Osteoblast (primary cell): ENCODE data around the gene PPP3CA. TPM values are rescaled to one million over a fixed set of nuclear protein-coding genes. Genes with fewer than 3 reads are reported as not detected.
"Not testable (repeated sequence)": the region's sequence is repeated elsewhere in the genome, so short reads cannot be mapped to it uniquely, and the experiment has no call there.

Experiments
- DNase-seq: peaks from one replicate; pipeline ENCODE4 v3.0.0; 2011; ENCODE audit warnings: low spot score, mixed read lengths; ENCODE audit not compliant: insufficient read length; ENCODE audit errors: missing footprints
- H2AFZ ChIP-seq: 2 replicates; pipeline ENCODE4 v1.6.0; 2011; ENCODE audit warnings: mild to moderate bottlenecking, low read length
- H3K27ac ChIP-seq: 2 replicates; pipeline ENCODE4 v1.5.1; 2011; ENCODE audit warnings: mild to moderate bottlenecking, low read depth, low read length, moderate library complexity
- H3K27me3 ChIP-seq: 2 replicates; pipeline ENCODE4 v1.6.0; 2012; ENCODE audit warnings: mild to moderate bottlenecking, control low read depth, inconsistent platforms, low read length, moderate library complexity; ENCODE audit not compliant: insufficient read depth
- H3K36me3 ChIP-seq: 2 replicates; pipeline ENCODE4 v1.5.1; 2011; ENCODE audit warnings: mild to moderate bottlenecking, low read length, control low read depth, moderate library complexity; ENCODE audit not compliant: insufficient read depth
- H3K4me1 ChIP-seq: 2 replicates; pipeline ENCODE4 v1.5.1; 2011; ENCODE audit warnings: mild to moderate bottlenecking, low read length, control low read depth, moderate library complexity; ENCODE audit not compliant: insufficient read depth
- H3K4me2 ChIP-seq: 2 replicates; pipeline ENCODE4 v1.6.0; 2011; ENCODE audit warnings: mild to moderate bottlenecking, low read length; ENCODE audit not compliant: insufficient read depth
- H3K4me3 ChIP-seq: fragments of 200-600 bp; sonication (generic); 3 replicates; pipeline ENCODE4 v1.5.1; 2012; ENCODE audit warnings: mild to moderate bottlenecking, low read length, inconsistent platforms; ENCODE audit not compliant: insufficient read depth
- H3K79me2 ChIP-seq: 2 replicates; pipeline ENCODE4 v1.6.0; 2012; ENCODE audit warnings: mild to moderate bottlenecking, low read length, control low read depth, inconsistent platforms; ENCODE audit not compliant: insufficient read depth
- H3K9me3 ChIP-seq: 2 replicates; pipeline ENCODE4 v1.5.1; 2011; ENCODE audit warnings: low read depth, low read length, control low read depth
- H4K20me1 ChIP-seq: 2 replicates; pipeline ENCODE4 v1.6.0; 2012; ENCODE audit warnings: mild to moderate bottlenecking, low read length, control low read depth; ENCODE audit not compliant: insufficient read depth
- CTCF ChIP-seq: IDR thresholded peaks from 2 replicates; pipeline ENCODE4 v1.5.1; 2011; ENCODE audit warnings: mild to moderate bottlenecking, low read depth, low read length, moderate library complexity; ENCODE audit errors: extremely low read depth
- total RNA-seq: library from RNA; depleted of rRNA; stranded (reverse); fragments of >200 nt; gene quantifications from 2 replicates; pipeline ENCODE4 v1.2.3, GENCODE V29; 2012

PPP3CA gene
- total RNA-seq, 1 donor = 80.0 TPM

GRCh38 chr4:101238706-101239105 is 108.6 kb downstream of the PPP3CA start:
- TF ChIP-seq CTCF = no peak
- no peaks in the 10 kb centered on the region for H3K36me3 ChIP-seq
- no peaks in the 10 kb centered on the region for H3K27me3 ChIP-seq
- peaks cover 22% of the 10 kb centered on the region for H4K20me1 ChIP-seq
- no peak overlapping the region for H3K4me3 ChIP-seq
- peak overlapping the region; percentile 35 for H3K4me2 ChIP-seq
- peaks cover 16% of the 10 kb centered on the region for H3K4me1 ChIP-seq
- peak overlapping the region; percentile 30 for H3K27ac ChIP-seq
- H2AFZ ChIP-seq = no peak overlapping the region
- no peaks in the 10 kb centered on the region for H3K9me3 ChIP-seq
- peaks cover 82% of the 10 kb centered on the region for H3K79me2 ChIP-seq
- no peak for DNase-seq

GRCh38 chr4:101237773-101238172 is 109.6 kb downstream of the PPP3CA start:
- DNase-seq = no peak
- Histone ChIP-seq H3K4me2 (no peak overlapping the region), H3K36me3 (no peaks in the 10 kb centered on the region), H3K27me3 (no peaks in the 10 kb centered on the region), H4K20me1 (peaks cover 17% of the 10 kb centered on the region), H3K27ac (no peak overlapping the region), H3K79me2 (peaks cover 78% of the 10 kb centered on the region), H2AFZ (no peak overlapping the region), H3K9me3 (no peaks in the 10 kb centered on the region), H3K4me1 (peaks cover 20% of the 10 kb centered on the region), H3K4me3 (no peak overlapping the region)
- TF ChIP-seq CTCF = no peak

- TF ChIP-seq CTCF = no peak
- peaks cover 72% of the 10 kb centered on the region for H3K79me2 ChIP-seq
- H3K27ac ChIP-seq = no peak overlapping the region
- H3K4me1 ChIP-seq = peaks cover 36% of the 10 kb centered on the region
- no peaks in the 10 kb centered on the region for H3K36me3 ChIP-seq
- H3K4me2 ChIP-seq = no peak overlapping the region
- H3K9me3 ChIP-seq = no peaks in the 10 kb centered on the region
- peaks cover 15% of the 10 kb centered on the region for H4K20me1 ChIP-seq
- H3K4me3 ChIP-seq = no peak overlapping the region
- H2AFZ ChIP-seq = no peak overlapping the region
- no peak for DNase-seq
- no peaks in the 10 kb centered on the region for H3K27me3 ChIP-seq
Measured at GRCh38 chr4:101236097-101236496, 111.2 kb downstream of the PPP3CA start.

- DNase-seq, H3K9me3 ChIP-seq, H3K27ac ChIP-seq, H2AFZ ChIP-seq, H3K4me2 ChIP-seq, H3K27me3 ChIP-seq, H3K36me3 ChIP-seq, H3K4me3 ChIP-seq: not testable (repeated sequence)
- H3K4me1 ChIP-seq = peaks cover 42% of the 10 kb centered on the region
- H4K20me1 ChIP-seq = peaks cover 14% of the 10 kb centered on the region
- H3K79me2 ChIP-seq = peaks cover 66% of the 10 kb centered on the region
Measured at GRCh38 chr4:101234141-101234540, 113.2 kb downstream of the PPP3CA start.
